GM12878 (cell line): Measurements from ENCODE around the gene CAMTA1.

ENCODE experiments used
- EZH2 ChIP-seq: IDR thresholded peaks from 2 replicates; pipeline ENCODE4 v1.6.1; 2012; ENCODE audit warnings: low read depth, mild to moderate bottlenecking, control low read depth, inconsistent platforms, low read length, borderline replicate concordance; ENCODE audit not compliant: control insufficient read depth
- HDGF ChIP-seq: fragments of 450-650 bp; IDR thresholded peaks from 2 replicates; pipeline ENCODE4 v1.6.1; 2016; ENCODE audit warnings: antibody characterized with exemption
- IKZF1 ChIP-seq: fragments of 450-650 bp; conservative IDR thresholded peaks from 2 replicates; pipeline ENCODE4 v1.6.1; 2017; ENCODE audit warnings: antibody characterized with exemption, mild to moderate bottlenecking
- LARP7 ChIP-seq: fragments of 450-650 bp; IDR thresholded peaks from 2 replicates; pipeline ENCODE4 v1.6.1; 2017; ENCODE audit warnings: mild to moderate bottlenecking
- MTA3 ChIP-seq: IDR thresholded peaks from 2 replicates; pipeline ENCODE4 v1.6.1; 2012; ENCODE audit warnings: low read length, inconsistent platforms, borderline replicate concordance
- POLR2A ChIP-seq: IDR thresholded peaks from 2 replicates; pipeline ENCODE4 v1.6.1; 2011; ENCODE audit warnings: low read depth, mild to moderate bottlenecking, low read length
- SMC3 ChIP-seq: IDR thresholded peaks from 2 replicates; pipeline ENCODE4 v1.6.1; 2011; ENCODE audit warnings: low read length, improper control_type of control experiment, borderline replicate concordance
- TCF12 ChIP-seq: IDR thresholded peaks from 2 replicates; pipeline ENCODE4 v1.6.1; 2011; ENCODE audit warnings: low read depth, mild to moderate bottlenecking, low read length
- TF ChIP-seq, protein P1 (sequence below): fragments of 450-650 bp; IDR thresholded peaks from 2 replicates; pipeline ENCODE4 v1.6.1; 2014; ENCODE audit warnings: mild to moderate bottlenecking
- TF ChIP-seq, protein P2 (sequence below), 3 experiments: IDR thresholded peaks in 2 of 3; conservative IDR thresholded peaks in 1 of 3; 2 replicates each; pipeline ENCODE4 v1.5.1; 2011; ENCODE audit warnings: low read depth in 3 of 3, low read length in 3 of 3, mild to moderate bottlenecking in 3 of 3, control low read depth in 2 of 3, moderate library complexity in 2 of 3, inconsistent platforms in 1 of 3, mixed read lengths in 1 of 3; ENCODE audit not compliant: control insufficient read depth in 2 of 3, insufficient read depth in 1 of 3; ENCODE audit errors: extremely low read depth in 1 of 3

GRCh38 chr1:7455796-7456721 lies 670.8 kb downstream of the CAMTA1 start:
- no peak for TF ChIP-seq EZH2
- TF ChIP-seq HDGF: no peak
- no peak for TF ChIP-seq POLR2A
- no peak for TF ChIP-seq IKZF1
- no peak for TF ChIP-seq SMC3
- TF ChIP-seq, protein P1, sequence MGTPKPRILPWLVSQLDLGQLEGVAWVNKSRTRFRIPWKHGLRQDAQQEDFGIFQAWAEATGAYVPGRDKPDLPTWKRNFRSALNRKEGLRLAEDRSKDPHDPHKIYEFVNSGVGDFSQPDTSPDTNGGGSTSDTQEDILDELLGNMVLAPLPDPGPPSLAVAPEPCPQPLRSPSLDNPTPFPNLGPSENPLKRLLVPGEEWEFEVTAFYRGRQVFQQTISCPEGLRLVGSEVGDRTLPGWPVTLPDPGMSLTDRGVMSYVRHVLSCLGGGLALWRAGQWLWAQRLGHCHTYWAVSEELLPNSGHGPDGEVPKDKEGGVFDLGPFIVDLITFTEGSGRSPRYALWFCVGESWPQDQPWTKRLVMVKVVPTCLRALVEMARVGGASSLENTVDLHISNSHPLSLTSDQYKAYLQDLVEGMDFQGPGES: no peak
- TF ChIP-seq TCF12: no peak
- TF ChIP-seq MTA3: no peak
- TF ChIP-seq LARP7: no peak
- TF ChIP-seq, protein P2, sequence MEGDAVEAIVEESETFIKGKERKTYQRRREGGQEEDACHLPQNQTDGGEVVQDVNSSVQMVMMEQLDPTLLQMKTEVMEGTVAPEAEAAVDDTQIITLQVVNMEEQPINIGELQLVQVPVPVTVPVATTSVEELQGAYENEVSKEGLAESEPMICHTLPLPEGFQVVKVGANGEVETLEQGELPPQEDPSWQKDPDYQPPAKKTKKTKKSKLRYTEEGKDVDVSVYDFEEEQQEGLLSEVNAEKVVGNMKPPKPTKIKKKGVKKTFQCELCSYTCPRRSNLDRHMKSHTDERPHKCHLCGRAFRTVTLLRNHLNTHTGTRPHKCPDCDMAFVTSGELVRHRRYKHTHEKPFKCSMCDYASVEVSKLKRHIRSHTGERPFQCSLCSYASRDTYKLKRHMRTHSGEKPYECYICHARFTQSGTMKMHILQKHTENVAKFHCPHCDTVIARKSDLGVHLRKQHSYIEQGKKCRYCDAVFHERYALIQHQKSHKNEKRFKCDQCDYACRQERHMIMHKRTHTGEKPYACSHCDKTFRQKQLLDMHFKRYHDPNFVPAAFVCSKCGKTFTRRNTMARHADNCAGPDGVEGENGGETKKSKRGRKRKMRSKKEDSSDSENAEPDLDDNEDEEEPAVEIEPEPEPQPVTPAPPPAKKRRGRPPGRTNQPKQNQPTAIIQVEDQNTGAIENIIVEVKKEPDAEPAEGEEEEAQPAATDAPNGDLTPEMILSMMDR (IDR thresholded peaks at IDR 0.05 in 2 of 3, conservative IDR thresholded peaks at IDR 0.05 in 1 of 3; ENCODE audit: control insufficient read depth in 2 of 3, extremely low read depth in 1 of 3, insufficient read depth in 1 of 3, low read depth in 3 of 3, low read length in 3 of 3): no peak
